H1 (cell line): ENCODE data around the gene SLC2A8. TPM values are rescaled to one million over a fixed set of nuclear protein-coding genes. Genes with fewer than 3 reads are reported as not detected.

ENCODE experiments used
- ASH2L ChIP-seq: fragments of 200-600, 300-600 bp; sonication (generic); IDR thresholded peaks from one replicate; pipeline ENCODE4 v1.7.1; 2017; ENCODE audit warnings: low read length
- polyA plus RNA-seq, 7 experiments: library from polyadenylated mRNA; depleted of rRNA in 3 of 7; stranded (reverse) in 5 of 7; unstranded in 2 of 7; fragments of >200 nt in 5 of 7; fragments of 200-250 nt in 2 of 7; gene quantifications; 1 replicate in 5 of 7; 2 replicates in 1 of 7; 4 replicates in 1 of 7; pipeline versions ENCODE4 v1.2.1 to v1.2.3, GENCODE V29; 2011 to 2013; ENCODE audit warnings: missing spikeins in 2 of 7, mixed read lengths in 2 of 7
- total RNA-seq: library from RNA; stranded (reverse); fragmentation: NEBNext Ultra II Directional; extraction: Animal tissue kit (Norgen Biotek cat#: 25700); gene quantifications from 2 replicates; pipeline ENCODE4 v1.2.1, GENCODE V29; 2021

Gene SLC2A8
- total and polyA plus RNA-seq, 2 of the 8 experiments (the other 6 are each of a cell fraction or from before 2014, with no cell fraction given) = 24.6 to 36.4 TPM

DNA sequence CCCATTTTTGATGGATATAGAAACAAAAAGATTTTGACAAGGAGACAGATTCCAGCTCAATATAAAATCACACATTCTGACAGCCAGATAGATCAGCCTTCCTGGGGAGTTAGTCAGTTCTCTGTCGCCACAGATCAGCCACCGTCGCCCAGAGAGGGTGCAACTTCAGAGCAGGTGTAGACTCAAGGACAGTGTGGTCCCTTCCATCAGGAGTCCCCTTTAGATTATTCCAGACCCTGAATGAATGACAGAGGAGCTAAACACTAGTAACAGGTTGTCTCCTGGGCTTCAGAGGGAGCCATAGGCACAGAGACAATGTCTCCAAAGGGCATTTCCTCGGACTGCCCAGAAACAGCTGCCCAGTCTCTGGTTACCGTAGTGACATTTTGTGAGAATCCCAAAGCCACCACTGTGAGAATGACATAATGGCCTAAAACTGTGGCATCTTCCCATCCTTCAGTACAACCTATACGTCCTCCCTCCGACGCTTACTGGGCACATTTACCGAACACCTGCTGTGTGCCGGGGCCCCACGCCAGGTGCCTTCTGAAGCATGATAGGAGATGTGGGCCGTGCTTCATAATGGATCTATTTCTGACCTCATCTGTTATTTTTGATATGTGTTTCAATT, 47.4 kb upstream of the SLC2A8 start (continued):
- TF ChIP-seq ASH2L = no peak
